Endothelial cell (in vitro differentiated cells): ENCODE results near the gene ARHGAP8. TPM values are rescaled to one million over a fixed set of nuclear protein-coding genes. Genes with fewer than 3 reads are reported as not detected.

Experiments
- DNase-seq: peaks from one replicate; pipeline ENCODE4 v3.0.0; 2021; ENCODE audit warnings: low spot score
- H3K27ac Mint-ChIP-seq: one replicate; pipeline ENCODE4 v1.8.0; 2021; ENCODE audit warnings: mixed read lengths, inconsistent platforms; ENCODE audit not compliant: unreplicated experiment
- H3K27me3 Mint-ChIP-seq: one replicate; pipeline ENCODE4 v1.8.0; 2021; ENCODE audit warnings: mild to moderate bottlenecking, moderate library complexity, mixed read lengths, inconsistent platforms; ENCODE audit not compliant: unreplicated experiment
- H3K36me3 Mint-ChIP-seq: one replicate; pipeline ENCODE4 v1.8.0; 2021; ENCODE audit warnings: mild to moderate bottlenecking, low read depth, mixed read lengths, inconsistent platforms; ENCODE audit not compliant: unreplicated experiment
- H3K4me1 Mint-ChIP-seq: one replicate; pipeline ENCODE4 v1.8.0; 2021; ENCODE audit warnings: mild to moderate bottlenecking, mixed read lengths, inconsistent platforms; ENCODE audit not compliant: unreplicated experiment
- H3K4me3 Mint-ChIP-seq: one replicate; pipeline ENCODE4 v1.8.0; 2021; ENCODE audit warnings: mild to moderate bottlenecking, mixed read lengths, inconsistent platforms; ENCODE audit not compliant: unreplicated experiment
- H3K9me3 Mint-ChIP-seq: one replicate; pipeline ENCODE4 v1.8.0; 2021; ENCODE audit warnings: mixed read lengths, inconsistent platforms; ENCODE audit not compliant: unreplicated experiment
- CTCF ChIP-seq: fragments of 200-600 bp; sonication (generic); IDR thresholded peaks from one replicate; pipeline ENCODE4 v1.5.0; 2021; ENCODE audit warnings: antibody characterized with exemption; ENCODE audit not compliant: unreplicated experiment
- total RNA-seq: library from RNA; stranded (reverse); fragmentation: NEBNext Ultra II Directional; extraction: Animal tissue kit (Norgen Biotek cat#: 25700); gene quantifications from one replicate; pipeline ENCODE4 v1.2.1, GENCODE V29; 2021; ENCODE audit not compliant: unreplicated experiment

The ARHGAP8 gene
- total RNA-seq, 1 donor from 2014 or later = 0.80 TPM

- Mint-ChIP-seq H3K27me3 (no peaks in the 10 kb centered on the region), H3K36me3 (no peaks in the 10 kb centered on the region), H3K9me3 (no peaks in the 10 kb centered on the region)
These were observed 41.7 kb upstream of the ARHGAP8 start for GRCh38 chr22:44710474-44711240.

GRCh38 chr22:44711241-44711560 is 41.2 kb upstream of the ARHGAP8 start:
- no peaks in the 10 kb centered on the region for H3K36me3 Mint-ChIP-seq

More at GRCh38 chr22:44710474-44711240, 41.7 kb upstream of the ARHGAP8 start:
- Mint-ChIP-seq H3K4me1 (no peaks in the 10 kb centered on the region), H3K4me3 (no peak overlapping the region), H3K27ac (no peak overlapping the region)
- DNase-seq = no peak
- no peak for TF ChIP-seq CTCF

DNA sequence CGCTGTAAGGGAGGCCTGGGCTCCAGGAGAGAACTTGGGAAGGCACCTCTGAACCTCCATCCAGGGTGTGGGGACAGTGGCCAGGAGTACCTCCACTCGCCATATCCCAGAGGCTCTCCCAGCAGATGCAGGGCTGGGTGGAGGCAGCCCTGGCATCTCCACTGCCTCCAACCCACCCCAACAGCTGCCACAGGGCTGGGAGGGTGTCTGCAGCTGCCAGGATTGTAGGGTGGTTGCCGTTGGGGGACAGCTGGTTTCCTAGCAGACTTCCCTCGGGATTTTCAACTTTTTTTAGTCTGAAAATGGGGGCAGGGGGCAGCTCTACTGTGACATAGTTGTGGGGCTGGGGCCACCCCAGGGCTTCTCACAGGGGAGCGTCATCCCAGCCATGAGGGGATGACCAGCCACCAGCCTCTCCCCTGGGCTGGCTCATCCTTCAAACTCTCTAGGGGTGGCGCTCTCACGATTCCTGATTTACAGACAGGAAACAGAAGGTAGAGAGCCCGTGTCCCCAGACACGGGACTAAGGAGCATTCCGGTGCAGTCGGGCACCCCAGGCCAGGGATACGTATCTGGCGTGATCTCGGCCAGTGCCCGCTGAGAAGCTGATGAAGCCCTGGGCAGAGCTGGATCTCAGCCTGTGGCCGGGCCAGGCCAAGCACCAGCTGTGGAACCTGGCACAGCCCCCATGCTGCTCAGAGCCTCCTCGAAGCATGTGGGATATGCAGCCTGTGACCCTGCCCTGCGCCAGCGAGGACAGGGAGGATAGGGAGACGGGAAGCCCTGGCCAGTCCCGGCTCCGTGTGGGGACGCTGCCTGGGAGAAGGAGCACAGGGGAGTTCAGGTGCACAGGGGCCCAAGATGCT is 40.5 kb upstream of the ARHGAP8 start:
- no peak for DNase-seq
- no peaks in the 10 kb centered on the region for H3K27me3 Mint-ChIP-seq
- H3K27ac Mint-ChIP-seq = no peak overlapping the region
- no peak overlapping the region for H3K4me3 Mint-ChIP-seq
- H3K36me3 Mint-ChIP-seq = no peaks in the 10 kb centered on the region
- H3K4me1 Mint-ChIP-seq = no peaks in the 10 kb centered on the region
- TF ChIP-seq CTCF = no peak
- H3K9me3 Mint-ChIP-seq = no peaks in the 10 kb centered on the region

More at GRCh38 chr22:44711241-44711560, 41.2 kb upstream of the ARHGAP8 start:
- Mint-ChIP-seq H3K9me3 (no peaks in the 10 kb centered on the region), H3K4me3 (no peak overlapping the region), H3K27me3 (no peaks in the 10 kb centered on the region), H3K27ac (no peak overlapping the region), H3K4me1 (no peaks in the 10 kb centered on the region)
- DNase-seq = no peak
- no peak for TF ChIP-seq CTCF

DNA sequence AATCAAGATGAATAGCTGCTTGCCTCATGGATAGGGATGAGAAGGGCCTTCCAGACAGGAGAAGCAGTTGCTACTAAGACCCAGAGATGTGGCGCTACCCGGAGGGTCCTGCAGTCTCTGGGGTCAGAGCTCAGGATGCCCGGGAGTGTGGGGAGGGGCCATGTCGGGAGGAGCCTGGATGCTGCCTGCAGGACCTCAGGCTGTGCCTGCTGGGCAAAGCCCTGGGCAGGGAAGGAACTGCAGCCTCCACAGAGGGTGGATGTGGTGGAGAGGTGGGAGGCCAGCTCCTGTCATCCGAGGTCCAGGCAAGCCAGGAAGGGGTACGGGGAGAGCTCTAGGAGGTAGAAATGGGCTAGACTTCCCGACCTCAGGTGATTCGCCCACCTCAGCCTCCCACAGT is 39.4 kb upstream of the ARHGAP8 start:
- no peak for DNase-seq
- Mint-ChIP-seq H3K4me1 (no peaks in the 10 kb centered on the region), H3K36me3 (no peaks in the 10 kb centered on the region), H3K4me3 (no peak overlapping the region), H3K27ac (no peak overlapping the region), H3K27me3 (no peaks in the 10 kb centered on the region), H3K9me3 (no peaks in the 10 kb centered on the region)
- no peak for TF ChIP-seq CTCF
